ENCODE data around the gene NIBAN1.

GRCh38 chr1:184992271-184992670 lies 18.0 kb upstream of the NIBAN1 start:
- TF ChIP-seq, protein P1, sequence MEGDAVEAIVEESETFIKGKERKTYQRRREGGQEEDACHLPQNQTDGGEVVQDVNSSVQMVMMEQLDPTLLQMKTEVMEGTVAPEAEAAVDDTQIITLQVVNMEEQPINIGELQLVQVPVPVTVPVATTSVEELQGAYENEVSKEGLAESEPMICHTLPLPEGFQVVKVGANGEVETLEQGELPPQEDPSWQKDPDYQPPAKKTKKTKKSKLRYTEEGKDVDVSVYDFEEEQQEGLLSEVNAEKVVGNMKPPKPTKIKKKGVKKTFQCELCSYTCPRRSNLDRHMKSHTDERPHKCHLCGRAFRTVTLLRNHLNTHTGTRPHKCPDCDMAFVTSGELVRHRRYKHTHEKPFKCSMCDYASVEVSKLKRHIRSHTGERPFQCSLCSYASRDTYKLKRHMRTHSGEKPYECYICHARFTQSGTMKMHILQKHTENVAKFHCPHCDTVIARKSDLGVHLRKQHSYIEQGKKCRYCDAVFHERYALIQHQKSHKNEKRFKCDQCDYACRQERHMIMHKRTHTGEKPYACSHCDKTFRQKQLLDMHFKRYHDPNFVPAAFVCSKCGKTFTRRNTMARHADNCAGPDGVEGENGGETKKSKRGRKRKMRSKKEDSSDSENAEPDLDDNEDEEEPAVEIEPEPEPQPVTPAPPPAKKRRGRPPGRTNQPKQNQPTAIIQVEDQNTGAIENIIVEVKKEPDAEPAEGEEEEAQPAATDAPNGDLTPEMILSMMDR (IDR thresholded peaks at IDR 0.05), result no peak
- TF ChIP-seq POLR2A (IDR thresholded peaks at IDR 0.05) (no peak), POLR2AphosphoS5 (IDR thresholded peaks at IDR 0.05) (no peak)
